ENCODE data around the gene SDCCAG8.

SDCCAG8 gene

GRCh38 chr1:243428617-243429342 is 172.9 kb downstream of the SDCCAG8 start:
- in situ Hi-C loops (cut with MboI; ENCODE audit: low sequenced_read_pairs, unreplicated experiment), result no loop called here

DNA sequence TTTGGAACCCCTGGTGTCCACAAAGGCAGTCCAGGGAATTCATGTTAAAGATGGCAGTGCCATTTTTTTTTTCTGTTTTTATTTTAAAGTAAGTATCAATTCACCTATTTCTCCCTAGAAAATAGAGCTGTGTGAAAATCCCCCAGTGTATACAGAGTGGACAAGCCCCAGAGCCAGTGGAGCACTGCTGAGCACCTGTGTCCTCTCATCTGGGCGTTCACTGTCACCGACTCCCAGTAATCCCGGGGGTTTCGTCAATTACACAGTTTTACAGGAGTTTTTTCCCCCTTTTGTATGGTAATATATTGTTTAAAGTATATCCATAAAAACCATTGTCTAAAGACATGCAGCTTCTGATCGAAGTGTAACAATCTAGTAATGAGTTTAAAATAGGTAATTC is 175.8 kb downstream of the SDCCAG8 start:
- TF ChIP-seq, protein P1, sequence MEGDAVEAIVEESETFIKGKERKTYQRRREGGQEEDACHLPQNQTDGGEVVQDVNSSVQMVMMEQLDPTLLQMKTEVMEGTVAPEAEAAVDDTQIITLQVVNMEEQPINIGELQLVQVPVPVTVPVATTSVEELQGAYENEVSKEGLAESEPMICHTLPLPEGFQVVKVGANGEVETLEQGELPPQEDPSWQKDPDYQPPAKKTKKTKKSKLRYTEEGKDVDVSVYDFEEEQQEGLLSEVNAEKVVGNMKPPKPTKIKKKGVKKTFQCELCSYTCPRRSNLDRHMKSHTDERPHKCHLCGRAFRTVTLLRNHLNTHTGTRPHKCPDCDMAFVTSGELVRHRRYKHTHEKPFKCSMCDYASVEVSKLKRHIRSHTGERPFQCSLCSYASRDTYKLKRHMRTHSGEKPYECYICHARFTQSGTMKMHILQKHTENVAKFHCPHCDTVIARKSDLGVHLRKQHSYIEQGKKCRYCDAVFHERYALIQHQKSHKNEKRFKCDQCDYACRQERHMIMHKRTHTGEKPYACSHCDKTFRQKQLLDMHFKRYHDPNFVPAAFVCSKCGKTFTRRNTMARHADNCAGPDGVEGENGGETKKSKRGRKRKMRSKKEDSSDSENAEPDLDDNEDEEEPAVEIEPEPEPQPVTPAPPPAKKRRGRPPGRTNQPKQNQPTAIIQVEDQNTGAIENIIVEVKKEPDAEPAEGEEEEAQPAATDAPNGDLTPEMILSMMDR (IDR thresholded peaks at IDR 0.05; ENCODE audit: borderline replicate concordance, control extremely low read depth, extremely low read depth, insufficient read depth, missing control alignments), result no peak
- no peak for DNase-seq (ENCODE audit: low spot score)
- in situ Hi-C loops (cut with MboI; ENCODE audit: low sequenced_read_pairs, unreplicated experiment), result no loop called here

More at GRCh38 chr1:243428617-243429342, 172.9 kb downstream of the SDCCAG8 start:
- TF ChIP-seq, protein P1 (IDR thresholded peaks at IDR 0.05; ENCODE audit: borderline replicate concordance, control extremely low read depth, extremely low read depth, insufficient read depth, missing control alignments), result no peak
- no peak for DNase-seq (ENCODE audit: low spot score)

GRCh38 chr1:243432136-243432535 is 176.3 kb downstream of the SDCCAG8 start:
- no peak for DNase-seq (ENCODE audit: low spot score)
- TF ChIP-seq, protein P1 (IDR thresholded peaks at IDR 0.05; ENCODE audit: borderline replicate concordance, control extremely low read depth, extremely low read depth, insufficient read depth, missing control alignments), result no peak
- in situ Hi-C loops (cut with MboI; ENCODE audit: low sequenced_read_pairs, unreplicated experiment), result no loop called here

DNA sequence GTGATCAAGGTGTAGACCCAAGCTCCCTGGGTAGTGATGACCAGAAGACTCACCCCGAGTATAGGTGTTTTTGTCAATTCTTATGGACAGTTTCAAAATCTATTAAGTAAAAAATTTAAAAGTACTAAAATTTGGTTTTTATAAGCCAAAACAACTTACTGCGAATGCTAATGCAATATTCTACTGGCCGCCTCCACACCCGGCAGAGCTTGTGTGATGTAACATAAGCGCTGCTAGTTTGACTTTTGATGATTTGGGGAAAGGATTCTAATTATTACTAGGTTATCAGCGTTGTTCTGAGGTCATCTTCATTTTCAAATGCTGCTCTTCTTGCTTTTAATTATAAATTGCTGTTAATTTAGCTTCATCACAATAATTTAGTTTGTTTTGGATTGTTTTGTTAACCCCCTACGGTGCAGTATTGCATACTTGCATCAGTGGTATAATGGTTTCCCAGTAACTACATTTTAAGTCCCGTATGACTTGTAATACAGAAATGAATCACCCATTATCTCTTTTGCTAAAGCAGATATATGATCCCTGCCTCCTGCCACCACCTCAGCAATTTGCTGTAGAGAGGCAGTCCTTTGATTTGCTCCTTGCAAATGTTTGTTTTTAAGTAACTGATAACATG is 178.0 kb downstream of the SDCCAG8 start:
- TF ChIP-seq, protein P1 (IDR thresholded peaks at IDR 0.05; ENCODE audit: borderline replicate concordance, control extremely low read depth, extremely low read depth, insufficient read depth, missing control alignments), result no peak
- DNase-seq (ENCODE audit: low spot score), result no peak
- in situ Hi-C loops (cut with MboI; ENCODE audit: low sequenced_read_pairs, unreplicated experiment), result no loop called here

DNA sequence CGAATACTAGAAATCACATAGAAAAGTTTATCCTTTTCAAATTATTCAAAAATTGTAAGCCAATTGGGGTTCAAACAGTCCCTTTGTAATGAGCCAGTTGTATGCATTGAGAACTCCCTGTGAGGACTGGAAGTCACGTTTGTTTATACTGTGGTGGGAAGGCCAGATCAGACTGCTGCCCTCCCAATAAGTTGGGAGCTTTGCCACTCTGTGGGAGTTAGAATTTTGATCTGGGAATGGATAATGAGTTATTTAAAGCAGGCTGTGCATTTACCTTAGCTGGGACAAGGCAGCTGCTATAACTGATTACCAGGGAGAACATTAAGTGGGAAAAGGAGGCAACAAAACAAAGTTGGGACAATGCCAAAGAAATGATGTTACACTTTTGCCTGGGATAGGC is 178.8 kb downstream of the SDCCAG8 start:
- DNase-seq (ENCODE audit: low spot score), result no peak
- TF ChIP-seq, protein P1 (IDR thresholded peaks at IDR 0.05; ENCODE audit: borderline replicate concordance, control extremely low read depth, extremely low read depth, insufficient read depth, missing control alignments), result no peak
- in situ Hi-C loops (cut with MboI; ENCODE audit: low sequenced_read_pairs, unreplicated experiment), result no loop called here

GRCh38 chr1:243435836-243436235 is 180.0 kb downstream of the SDCCAG8 start:
- in situ Hi-C loops (cut with MboI; ENCODE audit: low sequenced_read_pairs, unreplicated experiment), result no loop called here
- no peak for DNase-seq (ENCODE audit: low spot score)
- TF ChIP-seq, protein P1 (IDR thresholded peaks at IDR 0.05; ENCODE audit: borderline replicate concordance, control extremely low read depth, extremely low read depth, insufficient read depth, missing control alignments), result no peak

Measured in GM13976 (cell line).